Measurements from ENCODE around the gene NLK. TPM values are rescaled to one million over a fixed set of nuclear protein-coding genes. Genes with fewer than 3 reads are reported as not detected.
"Not testable (repeated sequence)": the region's sequence is repeated elsewhere in the genome, so short reads cannot be mapped to it uniquely, and the experiment has no call there.

The NLK gene
- total RNA-seq, 1 experiment from 2014 or later: 12.8 TPM

- ATAC-seq; H2AFZ ChIP-seq (ENCODE audit: low read depth, low read length, poor library complexity, severe bottlenecking); H3K27me3 ChIP-seq (ENCODE audit: insufficient read depth, low read length); H3K79me2 ChIP-seq (ENCODE audit: insufficient read depth, low read length); H3K36me3 ChIP-seq (ENCODE audit: control insufficient read depth in 1 of 2, insufficient read depth in 2 of 2, low read length in 2 of 2); H4K20me1 ChIP-seq (ENCODE audit: insufficient read depth); H3K9ac ChIP-seq (ENCODE audit: low read length); DNase-seq (ENCODE audit: low read depth, low spot score); POLR2A ChIA-PET; H3K9me3 ChIP-seq (ENCODE audit: control insufficient read depth in 1 of 2, insufficient read depth in 1 of 2, low read depth in 1 of 2, low read length in 2 of 2); H3K27ac ChIP-seq (ENCODE audit: low read depth, low read length); H3K9me2 ChIP-seq (ENCODE audit: insufficient read depth): not testable (repeated sequence)
- TSS peak; percentile 83 for BruUV-seq (replicated peaks)
- Histone ChIP-seq H3K4me3 (replicated peaks in 1 of 2; ENCODE audit: low read depth in 1 of 2, low read length in 2 of 2) (peak overlapping the region in 1 of 2 experiments; percentile 35; a peak in 2 of 4 replicates), H3K4me2 (ENCODE audit: low read length) (peak overlapping the region; percentile 56), H3K4me1 (ENCODE audit: control insufficient read depth in 1 of 2, insufficient read depth in 2 of 2, low read length in 2 of 2) (peaks cover 13 to 21% of the 10 kb centered on the region in 2 experiments)
- CTCF ChIA-PET: interaction anchor here (0.8 to 2.1 kb wide), 6 partner anchors 9 to 183 kb away, joined by 3 to 8 read pairs (median 3); no protein-coding TSS in a partner anchor
- RAD21 ChIA-PET (ENCODE audit: low non-redundant PET in 1 of 2, low total read pairs in 2 of 2, uncharacterized antibody in 2 of 2, unreplicated experiment in 2 of 2): interaction anchor here in 1 of 2 experiments (1.3 kb wide), 1 partner anchor 19 kb away, joined by 4 read pairs; no protein-coding TSS in a partner anchor
- TF ChIP-seq CTCF (IDR thresholded peaks at IDR 0.05 in 2 of 3, conservative IDR thresholded peaks at IDR 0.05 in 1 of 3; ENCODE audit: borderline replicate concordance in 1 of 3, insufficient read depth in 1 of 3, low read depth in 2 of 3, low read length in 2 of 3) (peak in 2 of 3 experiments; percentile 45 to 54; a peak in 4 of 6 replicates), RAD21 (IDR thresholded peaks at IDR 0.05; ENCODE audit: low read depth) (peak; percentile 41; the same call in 1 of the 2 replicates)
- intact Hi-C loops (cut with micrococcal nuclease): loop anchor here (5.0 kb wide), 1 partner anchor 104 kb away; the partner anchor contains the start of genes IFT20 and TNFAIP1
Measured at GRCh38 chr17:28232966-28233870, 190.7 kb downstream of the NLK start.

Measured in HCT116 (cell line).